HepG2 (cell line): Measurements from ENCODE around the gene RNF175. TPM values are rescaled to one million over a fixed set of nuclear protein-coding genes. Genes with fewer than 3 reads are reported as not detected.

Experiments used
- ATAC-seq: fragments of 200-7000 bp; cut with Tn5 transposase; 3 replicates; pipeline ENCODE4 v1.9.1; 2020; ENCODE audit warnings: mild to moderate bottlenecking, moderate library complexity
- BruUV-seq: library from RNA; stranded (reverse); fragments of 400-500 nt; replicated peaks from 2 replicates; lab custom pipeline; 2021; lab: Mats Ljungman, UMichigan
- CTCF ChIA-PET: fragments of 300-600 bp; formaldehyde crosslinking; extraction: SDS; loops from one replicate; lab custom pipeline; 2021; ENCODE audit warnings: low total read pairs, inconsistent platforms, low intra/inter-chr PET ratio; lab: Yijun Ruan, JAX
- POLR2A ChIA-PET: fragments of 350-600 bp; sonication (Branson Sonifier 250); formaldehyde crosslinking; loops from one replicate; lab custom pipeline; 2020; ENCODE audit warnings: antibody characterized with exemption, inconsistent platforms; lab: Yijun Ruan, JAX
- DNase-seq: peaks from one replicate; pipeline ENCODE4 v3.0.0-alpha.2; 2015; ENCODE audit warnings: low spot score
- FAIRE-seq: peaks from 3 replicates; lab custom pipeline; 2011; peaks lifted over from hg19 to GRCh38; lab: Jason Lieb, UNC
- H2AFZ ChIP-seq: one replicate; pipeline ENCODE4 v1.6.1; 2011; ENCODE audit warnings: low read length, inconsistent platforms
- H3K27ac ChIP-seq: fragments of 300-600 bp; 3 replicates; pipeline ENCODE4 v1.8.0; 2011; ENCODE audit warnings: mixed run types, mild to moderate bottlenecking, mixed read lengths, low read length, inconsistent platforms; ENCODE audit not compliant: insufficient read depth; ENCODE audit errors: extremely low read length
- H3K27me3 ChIP-seq, 2 experiments: fragments of 200-600 bp in 1 of 2; 2 replicates in 1 of 2; 3 replicates in 1 of 2; pipeline versions ENCODE4 v1.6.0 to v1.8.0; 2011; ENCODE audit warnings: low read length in 2 of 2, mild to moderate bottlenecking in 2 of 2, moderate library complexity in 2 of 2, inconsistent platforms in 1 of 2; ENCODE audit not compliant: insufficient read depth in 2 of 2, control insufficient read depth in 1 of 2
- H3K36me3 ChIP-seq, 2 experiments: fragments of 200-600 bp in 1 of 2; replicated peaks in 1 of 2; 2 replicates in 1 of 2; 3 replicates in 1 of 2; pipeline versions ENCODE4 v1.5.1 to v1.8.0; 2011; ENCODE audit warnings: low read length in 2 of 2, inconsistent platforms in 1 of 2; ENCODE audit not compliant: insufficient read depth in 2 of 2, control insufficient read depth in 1 of 2
- H3K4me1 ChIP-seq: 2 replicates; pipeline ENCODE4 v1.5.1; 2012; ENCODE audit warnings: low read length, inconsistent platforms; ENCODE audit not compliant: insufficient read depth
- H3K4me2 ChIP-seq: 2 replicates; pipeline ENCODE4 v1.6.0; 2011; ENCODE audit warnings: low read depth, low read length, inconsistent platforms
- H3K4me3 ChIP-seq, 3 experiments: fragments of 200-600 bp in 1 of 3; sonication (generic), shearing (Covaris generic) in 1 of 3; replicated peaks in 1 of 3; 2 replicates each; pipeline ENCODE4 v1.5.1; 2011 to 2016; ENCODE audit warnings: low read length in 3 of 3, inconsistent platforms in 2 of 3, low read depth in 2 of 3, mild to moderate bottlenecking in 2 of 3, control low read depth in 1 of 3, mixed read lengths in 1 of 3; ENCODE audit not compliant: insufficient read depth in 1 of 3
- H3K79me2 ChIP-seq: one replicate; pipeline ENCODE4 v1.6.1; 2011; ENCODE audit warnings: low read length, inconsistent platforms; ENCODE audit not compliant: insufficient read depth
- H3K9ac ChIP-seq: 2 replicates; pipeline ENCODE4 v1.6.0; 2011; ENCODE audit warnings: mild to moderate bottlenecking, low read depth, low read length, inconsistent platforms; ENCODE audit not compliant: insufficient read depth
- H3K9me3 ChIP-seq: 2 replicates; pipeline ENCODE4 v1.5.1; 2012; ENCODE audit warnings: mild to moderate bottlenecking, low read length
- H4K20me1 ChIP-seq: 2 replicates; pipeline ENCODE4 v1.6.0; 2011; ENCODE audit warnings: inconsistent platforms, mild to moderate bottlenecking, low read length, moderate library complexity; ENCODE audit not compliant: insufficient read depth
- ARID4A ChIP-seq: sonication (generic); formaldehyde crosslinking; IDR thresholded peaks from 2 replicates; pipeline ENCODE4 v1.5.0; 2020; ENCODE audit warnings: mild to moderate bottlenecking, missing genetic modification reagents, borderline replicate concordance
- ATF2 ChIP-seq: sonication (generic); formaldehyde crosslinking; IDR thresholded peaks from 2 replicates; pipeline ENCODE4 v1.4.0; 2020; ENCODE audit warnings: missing genetic modification reagents
- HMGXB4 ChIP-seq, 2 experiments: sonication (generic) in 1 of 2; formaldehyde crosslinking in 1 of 2; IDR thresholded peaks; 2 replicates each; pipeline versions ENCODE4 v1.4.0 to v1.6.1; 2018 to 2020; ENCODE audit warnings: missing genetic modification reagents in 2 of 2, borderline replicate concordance in 1 of 2, low read depth in 1 of 2, mild to moderate bottlenecking in 1 of 2, missing biosample characterization in 1 of 2
- PCBP1 ChIP-seq: fragments of 200-400 bp; formaldehyde crosslinking; IDR thresholded peaks from 2 replicates; pipeline ENCODE4 v1.6.1; 2017; ENCODE audit warnings: mild to moderate bottlenecking, low read depth, low read length, borderline replicate concordance
- SMAD1 ChIP-seq: sonication (generic); formaldehyde crosslinking; IDR thresholded peaks from 2 replicates; pipeline ENCODE4 v1.4.0; 2020; ENCODE audit warnings: missing genetic modification reagents, low read depth, mild to moderate bottlenecking, borderline replicate concordance
- THAP11 ChIP-seq: IDR thresholded peaks from 2 replicates; pipeline ENCODE4 v1.6.1; 2016; ENCODE audit warnings: missing biosample characterization, missing genetic modification reagents
- ZNF337 ChIP-seq: sonication (generic); formaldehyde crosslinking; IDR thresholded peaks from 2 replicates; pipeline ENCODE4 v1.5.1; 2020; ENCODE audit warnings: missing genetic modification reagents, low read depth, mild to moderate bottlenecking, borderline replicate concordance
- WGBS: methylation state at CpG from one replicate; pipeline ENCODE4 v1.1.6; 2017; ENCODE audit warnings: low lambda C conversion rate; 5-methylcytosine and 5-hydroxymethylcytosine counted together
- in situ Hi-C: cut with HindIII; loops from 2 replicates; pipeline ENCODE4 v1.10.0; 2017; ENCODE audit warnings: low pct_unique_long_range_greater_than_20kb; ENCODE audit not compliant: extremely low pct_ligation_motif_present
- intact Hi-C: fragments of 100-400 bp; cut with micrococcal nuclease; formaldehyde crosslinking; loops from one replicate; pipeline ENCODE4 v1.10.0; 2022; ENCODE audit not compliant: unreplicated experiment
- polyA plus RNA-seq, 8 experiments: library from polyadenylated mRNA; depleted of rRNA in 3 of 8; stranded (reverse) in 7 of 8; unstranded in 1 of 8; fragments of >200 nt; fragmentation: Illumina TruSeq in 4 of 8; extraction: Trizol in 4 of 8; gene quantifications; 2 replicates each; pipeline versions ENCODE4 v1.2.1 to v1.2.3, GENCODE V29; 2011 to 2016; ENCODE audit warnings: low read depth in 4 of 8, missing spikeins in 1 of 8, mixed read lengths in 1 of 8; ENCODE audit not compliant: insufficient read depth in 1 of 8
- total RNA-seq, 5 experiments: library from RNA; depleted of rRNA; stranded (reverse); fragments of >200 nt; fragmentation: Illumina TruSeq; extraction: Trizol; gene quantifications; 2 replicates each; pipeline ENCODE4 v1.2.3, GENCODE V29; 2016; ENCODE audit warnings: low read depth in 1 of 5

Gene RNF175
- total and polyA plus RNA-seq, 2 of the 13 experiments (the other 11 are each of a cell fraction or from before 2014, with no cell fraction given), result not detected

GRCh38 chr4:153704522-153704921, 55.3 kb downstream of the RNF175 start (continued):
- TF ChIP-seq ARID4A (CRISPR knock-in tag) (no peak), ATF2 (no peak), SMAD1 (CRISPR knock-in tag) (no peak), THAP11 (CRISPR knock-in tag) (no peak)

- Histone ChIP-seq H3K4me1 (no peaks in the 10 kb centered on the region), H4K20me1 (no peaks in the 10 kb centered on the region), H3K4me3 (peak overlapping the region in 1 of 3 experiments; percentile 55; a peak in 1 of 6 replicates), H2AFZ (no peak overlapping the region), H3K36me3 (no peaks in the 10 kb centered on the region), H3K27ac (no peak overlapping the region), H3K79me2 (no peaks in the 10 kb centered on the region), H3K9ac (no peak overlapping the region), H3K9me3 (peaks cover 19% of the 10 kb centered on the region), H3K27me3 (peaks cover 0 to 2% of the 10 kb centered on the region in 2 experiments; a peak in 1 of 5 replicates), H3K4me2 (peak overlapping the region; percentile 52)
- intact Hi-C loops, result no loop called here
- in situ Hi-C loops, result no loop called here
- WGBS, result 36% methylated on average over 4 of the region's 9 CpGs
- FAIRE-seq (no peak), DNase-seq (no peak), ATAC-seq (peak; percentile 71)
- TF ChIP-seq HMGXB4 (CRISPR knock-in tag; IDR thresholded peaks at IDR 0.05; ENCODE audit: borderline replicate concordance in 1 of 2, low read depth in 1 of 2) (no peak), ARID4A (CRISPR knock-in tag) (no peak), PCBP1 (no peak), ZNF337 (CRISPR knock-in tag) (no peak)
- CTCF ChIA-PET, result no interaction called here
- POLR2A ChIA-PET, result no interaction called here
- no TSS peak for BruUV-seq
Observed at GRCh38 chr4:153684971-153685371, 74.9 kb downstream of the RNF175 start.
